Measurements from ENCODE around the gene TTC13.

GRCh38 chr1:231016234-231016633, 37.6 kb upstream of the TTC13 start:
- no peak for TF ChIP-seq CTCF (IDR thresholded peaks at IDR 0.05)
- TF ChIP-seq POLR2A (IDR thresholded peaks at IDR 0.05): no peak

Measured in thyroid gland (tissue), 4 donors.